Neural cell (in vitro differentiated cells): ENCODE results near the gene FAM53C. TPM values are rescaled to one million over a fixed set of nuclear protein-coding genes. Genes with fewer than 3 reads are reported as not detected.

Source experiments
- H2AFZ ChIP-seq: fragments of 200-600, 300-800 bp; sonication (generic), shearing (Covaris generic); 2 replicates; pipeline ENCODE4 v1.6.0; 2014; ENCODE audit warnings: low read depth, mild to moderate bottlenecking, antibody characterized with exemption, low read length, moderate library complexity
- H3F3A ChIP-seq: fragments of 200-600 bp; shearing (Covaris generic); 2 replicates; pipeline ENCODE4 v1.6.1; 2016; ENCODE audit warnings: mild to moderate bottlenecking, moderate library complexity, mixed read lengths, antibody characterized with exemption, low read length; ENCODE audit not compliant: insufficient read depth, poor library complexity, severe bottlenecking
- H3K27ac ChIP-seq: fragments of 200-600, 300-800 bp; sonication (generic), shearing (Covaris generic); 2 replicates; pipeline ENCODE4 v1.5.1; 2014; ENCODE audit warnings: mild to moderate bottlenecking, low read length, moderate library complexity
- H3K27me3 ChIP-seq: fragments of 300-800, 200-600 bp; sonication (generic), shearing (Covaris generic); 2 replicates; pipeline ENCODE4 v1.6.0; 2014; ENCODE audit warnings: mild to moderate bottlenecking, low read depth, low read length, moderate library complexity; ENCODE audit not compliant: insufficient read depth
- H3K36me3 ChIP-seq: fragments of 300-800, 200-600 bp; sonication (generic), shearing (Covaris generic); 2 replicates; pipeline ENCODE4 v1.5.1; 2014; ENCODE audit warnings: mild to moderate bottlenecking, antibody characterized with exemption, low read length, moderate library complexity; ENCODE audit not compliant: insufficient read depth
- H3K4me2 ChIP-seq: fragments of 300-800, 200-600 bp; sonication (generic), shearing (Covaris generic); 2 replicates; pipeline ENCODE4 v1.6.0; 2014; ENCODE audit warnings: mild to moderate bottlenecking, low read length
- H3K4me3 ChIP-seq: fragments of 300-800, 200-600 bp; sonication (generic), shearing (Covaris generic); 2 replicates; pipeline ENCODE4 v1.5.1; 2014; ENCODE audit warnings: mild to moderate bottlenecking, low read length, moderate library complexity
- H3K79me2 ChIP-seq: fragments of 200-600 bp; shearing (Covaris generic); replicated peaks from 2 replicates; pipeline ENCODE4 v1.6.0; 2014; ENCODE audit warnings: mild to moderate bottlenecking, low read length, moderate library complexity; ENCODE audit not compliant: insufficient read depth
- H3K9ac ChIP-seq: fragments of 300-800, 200-600 bp; sonication (generic), shearing (Covaris generic); 2 replicates; pipeline ENCODE4 v1.6.1; 2016; ENCODE audit warnings: mild to moderate bottlenecking, low read length, mixed read lengths
- H3K9me2 ChIP-seq: fragments of 200-600 bp; shearing (Covaris generic); 2 replicates; pipeline ENCODE4 v1.6.1; 2016; ENCODE audit warnings: mild to moderate bottlenecking, low read length, mixed read lengths; ENCODE audit not compliant: insufficient read depth
- H3K9me3 ChIP-seq: fragments of 200-600, 300-800 bp; sonication (generic), shearing (Covaris generic); 2 replicates; pipeline ENCODE4 v1.6.1; 2016; ENCODE audit warnings: mild to moderate bottlenecking, mixed run types, low read length, moderate library complexity, mixed read lengths
- H4K20me1 ChIP-seq: fragments of 200-600 bp; shearing (Covaris generic); 2 replicates; pipeline ENCODE4 v1.6.1; 2016; ENCODE audit warnings: mild to moderate bottlenecking, mixed run types; ENCODE audit not compliant: insufficient read depth
- EP300 ChIP-seq: fragments of 450-650 bp; conservative IDR thresholded peaks from 2 replicates; pipeline ENCODE4 v1.6.1; 2014; ENCODE audit warnings: antibody characterized with exemption, mild to moderate bottlenecking, moderate library complexity; ENCODE audit not compliant: poor library complexity, severe bottlenecking
- EZH2 ChIP-seq: fragments of 200-600, 300-800 bp; shearing (Covaris generic), sonication (generic); IDR thresholded peaks from 2 replicates; pipeline ENCODE4 v1.6.1; 2014; ENCODE audit warnings: antibody characterized with exemption, low read length, borderline replicate concordance, mild to moderate bottlenecking; ENCODE audit not compliant: insufficient read depth, poor library complexity, severe bottlenecking
- POLR2AphosphoS5 ChIP-seq: IDR thresholded peaks from 2 replicates; pipeline ENCODE4 v1.6.1; 2012
- RAD21 ChIP-seq: fragments of 450-650 bp; conservative IDR thresholded peaks from 2 replicates; pipeline ENCODE4 v1.6.1; 2014; ENCODE audit warnings: antibody characterized with exemption, mild to moderate bottlenecking, moderate library complexity
- SMC3 ChIP-seq: fragments of 450-650 bp; conservative IDR thresholded peaks from 2 replicates; pipeline ENCODE4 v1.6.1; 2014; ENCODE audit warnings: antibody characterized with exemption, mild to moderate bottlenecking, moderate library complexity; ENCODE audit not compliant: poor library complexity
- TAF1 ChIP-seq: IDR thresholded peaks from 2 replicates; pipeline ENCODE4 v1.6.1; 2012; ENCODE audit warnings: low read depth
- polyA plus RNA-seq: library from polyadenylated mRNA; depleted of rRNA; stranded (reverse); fragments of >200 nt; gene quantifications from 2 replicates; pipeline ENCODE4 v1.2.3, GENCODE V29; 2014
- TF ChIP-seq, protein P1 (sequence below): IDR thresholded peaks from 2 replicates; pipeline ENCODE4 v1.6.1; 2012; ENCODE audit warnings: borderline replicate concordance
- TF ChIP-seq, protein P2 (sequence below): fragments of 450-650 bp; IDR thresholded peaks from 2 replicates; pipeline ENCODE4 v1.5.1; 2014; ENCODE audit warnings: antibody characterized with exemption, mild to moderate bottlenecking, moderate library complexity; ENCODE audit not compliant: poor library complexity, severe bottlenecking

The FAM53C gene
- polyA plus RNA-seq, 1 donor from 2014 or later: 44.2 TPM

DNA sequence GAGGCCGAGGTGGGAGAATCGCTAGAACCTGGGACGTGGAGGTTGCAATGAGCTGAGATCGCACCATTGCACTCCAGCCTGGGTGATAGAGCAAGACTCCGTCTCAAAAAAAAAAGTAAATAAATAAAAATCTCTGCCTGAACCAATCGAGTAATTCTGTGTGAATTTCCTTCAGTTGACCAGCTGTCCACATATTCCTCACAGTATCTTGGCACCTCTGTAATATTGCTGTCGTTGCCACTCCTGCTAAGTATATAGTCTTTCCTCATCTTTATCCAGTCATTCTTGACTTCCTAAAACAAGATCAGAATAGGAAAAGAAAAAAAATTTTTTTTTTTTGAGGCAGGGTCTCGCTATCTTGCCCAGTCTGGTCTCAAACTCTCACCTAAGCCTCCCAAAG lies 44.3 kb downstream of the FAM53C start:
- H3K9ac ChIP-seq: no peak overlapping the region
- no peak overlapping the region for H3K4me3 ChIP-seq
- peaks cover 3% of the 10 kb centered on the region for H3K36me3 ChIP-seq
- H2AFZ ChIP-seq: no peak overlapping the region
- no peaks in the 10 kb centered on the region for H3K27me3 ChIP-seq
- no peaks in the 10 kb centered on the region for H3K79me2 ChIP-seq
- H4K20me1 ChIP-seq: no peaks in the 10 kb centered on the region
- H3K9me3 ChIP-seq: no peaks in the 10 kb centered on the region
- H3F3A ChIP-seq: no peaks in the 10 kb centered on the region
- no peak for TF ChIP-seq SMC3
- TF ChIP-seq RAD21: no peak
- TF ChIP-seq, protein P1, sequence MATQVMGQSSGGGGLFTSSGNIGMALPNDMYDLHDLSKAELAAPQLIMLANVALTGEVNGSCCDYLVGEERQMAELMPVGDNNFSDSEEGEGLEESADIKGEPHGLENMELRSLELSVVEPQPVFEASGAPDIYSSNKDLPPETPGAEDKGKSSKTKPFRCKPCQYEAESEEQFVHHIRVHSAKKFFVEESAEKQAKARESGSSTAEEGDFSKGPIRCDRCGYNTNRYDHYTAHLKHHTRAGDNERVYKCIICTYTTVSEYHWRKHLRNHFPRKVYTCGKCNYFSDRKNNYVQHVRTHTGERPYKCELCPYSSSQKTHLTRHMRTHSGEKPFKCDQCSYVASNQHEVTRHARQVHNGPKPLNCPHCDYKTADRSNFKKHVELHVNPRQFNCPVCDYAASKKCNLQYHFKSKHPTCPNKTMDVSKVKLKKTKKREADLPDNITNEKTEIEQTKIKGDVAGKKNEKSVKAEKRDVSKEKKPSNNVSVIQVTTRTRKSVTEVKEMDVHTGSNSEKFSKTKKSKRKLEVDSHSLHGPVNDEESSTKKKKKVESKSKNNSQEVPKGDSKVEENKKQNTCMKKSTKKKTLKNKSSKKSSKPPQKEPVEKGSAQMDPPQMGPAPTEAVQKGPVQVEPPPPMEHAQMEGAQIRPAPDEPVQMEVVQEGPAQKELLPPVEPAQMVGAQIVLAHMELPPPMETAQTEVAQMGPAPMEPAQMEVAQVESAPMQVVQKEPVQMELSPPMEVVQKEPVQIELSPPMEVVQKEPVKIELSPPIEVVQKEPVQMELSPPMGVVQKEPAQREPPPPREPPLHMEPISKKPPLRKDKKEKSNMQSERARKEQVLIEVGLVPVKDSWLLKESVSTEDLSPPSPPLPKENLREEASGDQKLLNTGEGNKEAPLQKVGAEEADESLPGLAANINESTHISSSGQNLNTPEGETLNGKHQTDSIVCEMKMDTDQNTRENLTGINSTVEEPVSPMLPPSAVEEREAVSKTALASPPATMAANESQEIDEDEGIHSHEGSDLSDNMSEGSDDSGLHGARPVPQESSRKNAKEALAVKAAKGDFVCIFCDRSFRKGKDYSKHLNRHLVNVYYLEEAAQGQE: no peak
- TF ChIP-seq, protein P2, sequence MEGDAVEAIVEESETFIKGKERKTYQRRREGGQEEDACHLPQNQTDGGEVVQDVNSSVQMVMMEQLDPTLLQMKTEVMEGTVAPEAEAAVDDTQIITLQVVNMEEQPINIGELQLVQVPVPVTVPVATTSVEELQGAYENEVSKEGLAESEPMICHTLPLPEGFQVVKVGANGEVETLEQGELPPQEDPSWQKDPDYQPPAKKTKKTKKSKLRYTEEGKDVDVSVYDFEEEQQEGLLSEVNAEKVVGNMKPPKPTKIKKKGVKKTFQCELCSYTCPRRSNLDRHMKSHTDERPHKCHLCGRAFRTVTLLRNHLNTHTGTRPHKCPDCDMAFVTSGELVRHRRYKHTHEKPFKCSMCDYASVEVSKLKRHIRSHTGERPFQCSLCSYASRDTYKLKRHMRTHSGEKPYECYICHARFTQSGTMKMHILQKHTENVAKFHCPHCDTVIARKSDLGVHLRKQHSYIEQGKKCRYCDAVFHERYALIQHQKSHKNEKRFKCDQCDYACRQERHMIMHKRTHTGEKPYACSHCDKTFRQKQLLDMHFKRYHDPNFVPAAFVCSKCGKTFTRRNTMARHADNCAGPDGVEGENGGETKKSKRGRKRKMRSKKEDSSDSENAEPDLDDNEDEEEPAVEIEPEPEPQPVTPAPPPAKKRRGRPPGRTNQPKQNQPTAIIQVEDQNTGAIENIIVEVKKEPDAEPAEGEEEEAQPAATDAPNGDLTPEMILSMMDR: no peak
- TF ChIP-seq TAF1: no peak
- H3K9me2 ChIP-seq: no peaks in the 10 kb centered on the region
- H3K27ac ChIP-seq: no peak overlapping the region
- H3K4me2 ChIP-seq: no peak overlapping the region

DNA sequence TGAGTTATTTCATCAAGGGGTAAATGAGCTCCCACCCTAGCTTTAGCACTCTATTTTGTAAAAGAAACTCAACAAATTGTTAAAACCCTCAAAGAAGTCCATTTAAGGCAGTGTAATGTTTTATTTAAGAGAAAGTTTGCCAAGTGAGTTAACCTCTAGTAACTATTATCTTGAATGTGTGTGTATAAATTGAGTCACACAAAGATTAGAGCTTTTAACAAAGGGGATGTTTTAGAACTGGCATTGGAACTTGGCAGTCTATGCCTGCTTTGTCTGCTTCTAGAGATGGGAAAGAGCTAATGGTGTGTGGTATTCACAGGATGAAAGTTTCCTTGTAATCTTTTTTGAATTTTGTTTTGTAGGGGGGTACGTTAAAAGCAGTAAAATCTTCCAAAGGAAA lies 47.6 kb downstream of the FAM53C start:
- H3K27ac ChIP-seq: no peak overlapping the region
- H3K4me2 ChIP-seq: no peak overlapping the region
- no peaks in the 10 kb centered on the region for H3K79me2 ChIP-seq
- no peaks in the 10 kb centered on the region for H3K9me3 ChIP-seq
- no peak overlapping the region for H3K4me3 ChIP-seq
- TF ChIP-seq RAD21 (no peak), EZH2 (no peak), SMC3 (no peak), POLR2AphosphoS5 (no peak), EP300 (no peak), TAF1 (no peak)
- TF ChIP-seq, protein P2: no peak
- TF ChIP-seq, protein P1: no peak
- no peak overlapping the region for H2AFZ ChIP-seq
- H3K27me3 ChIP-seq: no peaks in the 10 kb centered on the region
- H3K36me3 ChIP-seq: no peaks in the 10 kb centered on the region
- no peaks in the 10 kb centered on the region for H4K20me1 ChIP-seq
- no peak overlapping the region for H3K9ac ChIP-seq
- no peaks in the 10 kb centered on the region for H3K9me2 ChIP-seq
- H3F3A ChIP-seq: no peaks in the 10 kb centered on the region
